Loucy (cell line): Measurements from ENCODE around the gene SNAPC2.

Source experiments
- H2AFZ ChIP-seq: fragments of 200-600 bp; sonication (generic); 2 replicates; pipeline ENCODE4 v1.6.0; 2016; ENCODE audit warnings: antibody characterized with exemption, mild to moderate bottlenecking, low read length, moderate library complexity
- H3F3A ChIP-seq: fragments of 200-600 bp; 2 replicates; pipeline ENCODE4 v1.6.0; 2016; ENCODE audit warnings: antibody characterized with exemption, low read depth, mild to moderate bottlenecking
- H3K27me3 ChIP-seq: fragments of 200-600 bp; sonication (generic); 2 replicates; pipeline ENCODE4 v1.6.1; 2014; ENCODE audit warnings: low read length, mild to moderate bottlenecking; ENCODE audit not compliant: insufficient read depth, poor library complexity, severe bottlenecking
- H3K36me3 ChIP-seq: fragments of 200-600 bp; sonication (generic); 2 replicates; pipeline ENCODE4 v1.6.1; 2016; ENCODE audit warnings: low read length; ENCODE audit not compliant: insufficient read depth
- H3K4me1 ChIP-seq: fragments of 200-600 bp; sonication (generic); 2 replicates; pipeline ENCODE4 v1.5.1; 2014; ENCODE audit warnings: low read length, mild to moderate bottlenecking; ENCODE audit not compliant: insufficient read depth, poor library complexity, severe bottlenecking
- H3K4me2 ChIP-seq: fragments of 200-600 bp; sonication (generic); 2 replicates; pipeline ENCODE4 v1.6.0; 2014; ENCODE audit warnings: antibody characterized with exemption, low read length, low read depth, mild to moderate bottlenecking; ENCODE audit not compliant: poor library complexity, severe bottlenecking
- H3K4me3 ChIP-seq: fragments of 200-600 bp; sonication (generic); 2 replicates; pipeline ENCODE4 v1.5.1; 2014; ENCODE audit warnings: low read length, mild to moderate bottlenecking, mixed read lengths; ENCODE audit not compliant: poor library complexity, severe bottlenecking
- H3K79me2 ChIP-seq: fragments of 200-600 bp; sonication (generic); 2 replicates; pipeline ENCODE4 v1.6.1; 2014; ENCODE audit warnings: low read length; ENCODE audit not compliant: insufficient read depth
- H3K9ac ChIP-seq: fragments of 200-600 bp; sonication (generic); 2 replicates; pipeline ENCODE4 v1.6.0; 2014; ENCODE audit warnings: mild to moderate bottlenecking, low read depth, low read length, moderate library complexity; ENCODE audit not compliant: poor library complexity, severe bottlenecking
- H3K9me2 ChIP-seq: fragments of 200-600 bp; sonication (generic); replicated peaks from 2 replicates; pipeline ENCODE4 v1.6.1; 2016; ENCODE audit warnings: low read depth, low read length, mixed read lengths
- H3K9me3 ChIP-seq: fragments of 200-600 bp; sonication (generic); 2 replicates; pipeline ENCODE4 v1.6.1; 2014; ENCODE audit warnings: mild to moderate bottlenecking, antibody characterized with exemption, low read length, low read depth; ENCODE audit not compliant: insufficient read depth
- H4K20me1 ChIP-seq: fragments of 200-600 bp; sonication (generic); 2 replicates; pipeline ENCODE4 v1.6.0; 2014; ENCODE audit warnings: antibody characterized with exemption, low read length, mild to moderate bottlenecking; ENCODE audit not compliant: insufficient read depth, poor library complexity, severe bottlenecking
- CTCF ChIP-seq: fragments of 200-600 bp; sonication (generic); conservative IDR thresholded peaks from 2 replicates; pipeline ENCODE4 v1.5.1; 2014; ENCODE audit warnings: mild to moderate bottlenecking, antibody characterized with exemption, low read length
- EZH2phosphoT487 ChIP-seq: fragments of 200-600 bp; IDR thresholded peaks from 2 replicates; pipeline ENCODE4 v1.6.1; 2018; ENCODE audit warnings: antibody characterized with exemption, mild to moderate bottlenecking, moderate library complexity, borderline replicate concordance

SNAPC2 gene

GRCh38 chr19:7965921-7966665 is 46.0 kb downstream of the SNAPC2 start:
- no peaks in the 10 kb centered on the region for H3K27me3 ChIP-seq
- no peaks in the 10 kb centered on the region for H3K79me2 ChIP-seq
- H4K20me1 ChIP-seq, result peaks cover 18% of the 10 kb centered on the region
- no peaks in the 10 kb centered on the region for H3K9me2 ChIP-seq
- no peaks in the 10 kb centered on the region for H3F3A ChIP-seq
- no peak for TF ChIP-seq EZH2phosphoT487
- no peak for TF ChIP-seq CTCF
- no peaks in the 10 kb centered on the region for H3K4me1 ChIP-seq
- no peaks in the 10 kb centered on the region for H3K9me3 ChIP-seq
- no peak overlapping the region for H2AFZ ChIP-seq
- H3K4me3 ChIP-seq, result no peak overlapping the region
- H3K36me3 ChIP-seq, result peaks cover 95% of the 10 kb centered on the region; the same call in 1 of the 2 replicates
- no peak overlapping the region for H3K4me2 ChIP-seq
- no peak overlapping the region for H3K9ac ChIP-seq

GRCh38 chr19:7968008-7968795 is 48.1 kb downstream of the SNAPC2 start:
- H3K9me3 ChIP-seq, result no peaks in the 10 kb centered on the region
- no peaks in the 10 kb centered on the region for H3K4me1 ChIP-seq
- H4K20me1 ChIP-seq, result peaks cover 20% of the 10 kb centered on the region
- no peaks in the 10 kb centered on the region for H3K9me2 ChIP-seq
- H3K4me2 ChIP-seq, result no peak overlapping the region
- no peak for TF ChIP-seq CTCF
- no peak for TF ChIP-seq EZH2phosphoT487
- peaks cover 93% of the 10 kb centered on the region; the same call in 1 of the 2 replicates for H3K36me3 ChIP-seq
- H3K27me3 ChIP-seq, result no peaks in the 10 kb centered on the region
- H3F3A ChIP-seq, result no peaks in the 10 kb centered on the region
- H3K4me3 ChIP-seq, result no peak overlapping the region
- no peaks in the 10 kb centered on the region for H3K79me2 ChIP-seq
- no peak overlapping the region for H2AFZ ChIP-seq
- no peak overlapping the region for H3K9ac ChIP-seq

GRCh38 chr19:7968796-7969554 is 48.8 kb downstream of the SNAPC2 start:
- H3K4me3 ChIP-seq, result no peak overlapping the region
- H3K9ac ChIP-seq, result no peak overlapping the region
- no peak for TF ChIP-seq CTCF
- TF ChIP-seq EZH2phosphoT487, result no peak
- no peak overlapping the region for H3K4me2 ChIP-seq
- H3K36me3 ChIP-seq, result peaks cover 93% of the 10 kb centered on the region; the same call in 1 of the 2 replicates
- no peak overlapping the region for H2AFZ ChIP-seq
- no peaks in the 10 kb centered on the region for H3F3A ChIP-seq
- no peaks in the 10 kb centered on the region for H3K79me2 ChIP-seq
- no peaks in the 10 kb centered on the region for H3K9me3 ChIP-seq
- no peaks in the 10 kb centered on the region for H3K27me3 ChIP-seq
- no peaks in the 10 kb centered on the region for H3K4me1 ChIP-seq
- H4K20me1 ChIP-seq, result peaks cover 20% of the 10 kb centered on the region
- H3K9me2 ChIP-seq, result no peaks in the 10 kb centered on the region
